DMS 273 (cell line): ENCODE results near the gene ATP11C.
A peak's percentile ranks its signal among the peaks of the same experiment; 100 is the strongest.

Experiments used
- DNase-seq: peaks from one replicate; lab custom pipeline; 2025; ENCODE audit not compliant: unreplicated experiment; lab: John Stamatoyannopoulos, UW

Gene ATP11C

GRCh38 chrX:139815771-139816170 lies 117.1 kb downstream of the ATP11C start:
- DNase-seq: no peak

DNA sequence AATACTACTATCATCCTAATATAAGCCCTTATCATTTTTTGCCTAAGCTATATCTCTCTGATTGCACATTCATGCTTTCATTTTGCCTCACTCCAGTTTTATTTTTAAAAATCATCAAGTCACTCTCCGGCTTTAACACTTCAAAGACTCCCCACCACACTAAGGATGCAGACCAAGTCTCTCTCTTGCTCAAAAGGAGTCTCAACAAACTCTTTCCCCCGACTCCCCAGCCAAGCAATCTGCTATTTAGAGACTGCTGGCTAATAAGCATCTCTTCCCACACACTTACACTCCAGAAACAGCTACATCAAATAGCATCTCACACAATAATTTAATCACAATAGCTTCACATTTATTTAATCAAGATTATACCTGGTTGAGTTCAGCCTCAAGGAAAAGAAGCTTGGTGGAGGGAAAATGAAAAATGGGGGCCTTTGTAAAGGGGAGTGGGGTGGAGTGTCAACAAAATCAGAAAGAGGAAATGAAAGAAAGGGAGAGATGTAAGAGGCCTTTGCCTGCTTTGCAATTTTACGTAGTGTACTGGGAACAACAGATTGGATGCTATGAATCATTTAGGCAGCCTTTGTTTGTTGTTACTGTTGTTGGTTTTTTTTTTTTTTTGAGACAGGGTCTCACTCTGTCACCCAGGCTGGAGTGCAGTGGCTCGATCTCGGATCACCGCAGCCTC lies 120.8 kb downstream of the ATP11C start:
- no peak for DNase-seq

- no peak for DNase-seq
Observed at GRCh38 chrX:139804482-139804881, 128.4 kb downstream of the ATP11C start.

DNA sequence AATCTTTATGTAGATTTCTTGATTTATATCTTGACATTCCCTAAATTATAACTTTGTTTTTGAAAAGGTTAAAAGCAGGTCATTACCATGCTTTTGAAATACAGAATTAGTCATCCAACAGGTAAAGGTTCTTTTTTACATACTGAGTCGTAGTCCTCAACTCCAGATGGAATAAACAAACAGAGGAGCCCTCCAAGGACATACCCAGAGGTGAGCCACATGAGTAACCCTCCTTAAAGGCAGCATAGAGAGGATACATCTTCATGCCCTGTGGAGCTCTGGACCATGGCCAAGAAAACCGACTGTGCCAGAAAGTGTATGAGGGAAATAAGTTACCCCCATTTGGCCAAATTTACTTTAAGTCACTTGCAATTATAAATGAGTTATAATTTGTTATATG lies 129.6 kb downstream of the ATP11C start:
- peak; percentile 7 for DNase-seq

DNA sequence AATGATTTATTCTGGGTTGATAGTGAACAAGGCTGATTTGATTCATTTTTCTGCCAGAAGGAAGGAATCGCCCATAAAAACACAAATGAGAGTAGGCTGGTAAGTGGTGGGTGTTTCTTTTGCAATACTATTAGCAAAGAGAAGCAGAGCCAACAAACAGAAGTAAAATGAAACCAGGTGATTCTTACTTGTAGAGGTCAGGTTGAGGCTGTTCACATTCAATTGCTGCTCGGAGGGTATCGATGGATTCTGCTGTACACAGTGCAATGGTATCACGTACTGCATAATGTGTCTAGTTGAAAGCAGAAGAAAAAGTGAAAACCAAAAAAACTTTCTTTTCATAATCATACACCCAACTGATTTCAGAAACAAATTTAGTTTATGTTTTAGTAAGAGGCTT lies 130.8 kb downstream of the ATP11C start:
- no peak for DNase-seq

DNA sequence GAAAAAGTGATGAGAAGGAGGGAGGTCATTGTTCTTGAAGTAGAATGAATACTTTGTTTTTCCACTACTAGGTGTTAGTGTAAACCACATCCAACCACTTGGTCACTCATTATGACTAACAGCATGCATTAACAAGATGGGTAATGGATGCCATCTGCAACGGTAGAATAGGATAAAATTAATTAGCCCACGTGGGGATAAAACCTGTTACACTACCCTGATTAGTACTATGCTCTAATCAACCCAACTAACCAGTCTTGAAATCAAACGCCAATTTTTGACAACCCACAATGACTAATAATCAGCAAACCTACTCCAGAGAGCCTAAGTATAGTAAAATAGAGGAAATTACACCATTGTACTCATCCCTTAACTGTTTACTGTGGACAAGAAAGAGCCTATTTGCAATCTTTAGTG lies 131.4 kb downstream of the ATP11C start:
- no peak for DNase-seq

DNA sequence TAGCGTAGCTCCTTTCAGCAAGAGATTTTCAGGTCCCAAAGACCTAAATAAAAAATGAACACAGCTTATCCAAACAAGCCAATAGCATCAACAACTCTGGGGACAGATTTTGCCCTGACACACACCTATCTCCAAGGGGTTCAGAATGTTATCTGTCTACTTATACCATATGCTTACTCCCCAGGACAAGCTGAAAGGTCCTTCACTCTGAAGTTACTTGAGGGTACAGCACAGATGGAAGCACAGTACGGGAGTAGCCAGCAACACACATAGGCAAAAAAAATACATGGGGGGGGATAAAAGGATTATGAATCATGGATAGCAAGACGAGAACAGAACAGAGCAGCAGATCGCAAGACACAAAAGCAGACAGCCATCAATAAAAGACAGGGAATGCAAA lies 134.2 kb downstream of the ATP11C start:
- DNase-seq: no peak

DNA sequence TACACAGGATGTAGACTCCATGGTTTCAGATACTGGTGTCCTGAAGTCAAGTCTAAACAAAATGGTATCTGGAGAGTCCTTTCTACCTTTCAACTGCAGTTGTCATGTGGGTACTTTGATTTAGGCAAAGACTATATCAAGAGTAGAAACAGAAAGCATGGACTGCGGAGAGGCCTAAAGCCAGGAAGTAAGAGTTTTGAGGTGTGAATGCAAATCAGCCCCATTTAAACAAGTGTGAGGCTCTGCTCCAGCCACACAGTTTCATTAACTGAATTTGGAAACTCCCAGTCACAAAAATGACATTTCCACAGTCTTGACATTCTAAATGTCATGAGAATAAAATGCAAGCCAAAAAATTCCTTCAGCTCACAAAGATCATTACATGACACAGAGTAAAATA lies 137.7 kb downstream of the ATP11C start:
- DNase-seq: no peak

- DNase-seq: no peak
Observed at GRCh38 chrX:139787601-139788000, 145.3 kb downstream of the ATP11C start.

- DNase-seq: no peak
Observed at GRCh38 chrX:139784807-139785206, 148.0 kb downstream of the ATP11C start.

- no peak for DNase-seq
Observed at GRCh38 chrX:139783959-139784358, 148.9 kb downstream of the ATP11C start.

DNA sequence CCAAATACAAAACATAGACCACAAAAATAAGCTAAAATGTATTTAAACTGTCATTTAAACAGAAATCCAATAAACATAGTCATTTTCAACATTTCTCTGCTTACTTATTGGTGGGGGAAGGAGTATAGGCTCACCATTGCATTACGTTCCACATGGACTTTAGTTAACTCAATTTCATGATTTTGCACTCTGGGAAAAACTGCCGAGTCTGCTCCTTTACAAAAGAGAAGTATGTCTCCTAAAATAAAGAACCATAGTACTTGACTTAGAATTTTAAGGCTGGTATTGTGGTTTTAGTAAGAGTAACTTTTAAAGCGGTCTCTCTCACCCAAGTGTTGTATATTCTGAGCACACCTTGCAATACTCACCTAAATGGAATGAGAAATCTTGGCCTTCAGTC lies 149.8 kb downstream of the ATP11C start:
- DNase-seq: no peak

DNA sequence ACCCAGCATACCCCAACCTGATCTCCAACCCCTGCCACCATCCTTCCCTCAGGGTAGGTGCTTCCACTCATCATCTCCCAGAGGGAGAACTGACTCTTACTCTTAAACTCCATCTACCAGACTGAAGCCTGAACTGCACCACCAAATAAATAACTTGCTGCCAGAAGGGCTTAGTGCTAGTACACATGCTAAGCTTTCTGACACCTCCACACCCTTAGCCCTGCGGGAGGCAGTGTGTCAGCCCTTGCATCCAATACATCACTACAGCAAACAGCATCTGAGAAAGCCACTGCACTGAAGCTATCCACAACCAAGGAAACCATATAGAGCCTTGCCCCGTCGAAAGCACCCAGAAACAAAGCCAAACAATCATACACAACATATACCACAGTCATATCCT lies 156.3 kb downstream of the ATP11C start:
- no peak for DNase-seq

GRCh38 chrX:139770366-139770765 lies 162.5 kb downstream of the ATP11C start:
- DNase-seq: no peak

DNA sequence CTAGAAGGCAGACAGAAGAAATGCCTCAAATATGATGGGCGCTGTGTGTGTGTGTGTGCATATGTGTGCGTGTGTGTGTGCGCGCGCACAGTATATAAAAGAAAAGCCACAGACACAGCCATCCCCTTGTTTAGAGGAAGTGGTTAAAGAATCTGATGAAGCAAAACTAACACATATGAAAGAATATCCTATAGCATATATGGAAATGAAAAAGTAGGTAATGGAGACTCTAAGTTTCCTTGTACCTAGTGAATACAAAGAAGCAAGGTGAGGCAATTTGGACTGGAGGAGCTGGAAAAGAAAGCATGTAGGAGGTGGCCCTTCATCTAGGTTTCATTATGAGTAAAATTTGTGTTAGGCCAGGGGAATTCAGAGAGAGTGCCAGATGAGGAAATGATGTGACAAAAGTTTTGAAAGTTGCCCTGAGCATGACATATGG lies 166.3 kb downstream of the ATP11C start:
- DNase-seq: no peak

- DNase-seq: no peak
Observed at GRCh38 chrX:139762400-139763183, 170.3 kb downstream of the ATP11C start.

DNA sequence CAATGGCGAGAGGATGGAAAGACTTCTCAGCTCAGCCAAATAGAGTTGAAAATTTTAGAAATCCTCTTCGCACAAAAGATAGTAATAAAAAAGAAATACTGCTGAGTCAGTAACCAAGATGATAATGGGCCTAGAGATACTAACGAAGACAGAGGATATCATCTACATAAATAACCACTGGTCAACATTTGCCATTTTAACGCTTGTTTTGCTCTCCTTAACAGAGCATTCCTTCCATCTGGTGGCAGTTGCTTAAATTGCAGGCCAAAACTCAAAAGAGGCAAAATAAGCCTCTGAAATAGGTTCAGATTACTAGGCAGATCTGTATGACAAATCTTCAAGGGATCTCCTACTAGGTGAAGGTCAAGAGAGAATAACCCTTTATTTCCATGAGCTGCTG lies 173.2 kb downstream of the ATP11C start:
- peak; percentile 52 for DNase-seq

GRCh38 chrX:139758809-139759208 lies 174.0 kb downstream of the ATP11C start:
- no peak for DNase-seq

DNA sequence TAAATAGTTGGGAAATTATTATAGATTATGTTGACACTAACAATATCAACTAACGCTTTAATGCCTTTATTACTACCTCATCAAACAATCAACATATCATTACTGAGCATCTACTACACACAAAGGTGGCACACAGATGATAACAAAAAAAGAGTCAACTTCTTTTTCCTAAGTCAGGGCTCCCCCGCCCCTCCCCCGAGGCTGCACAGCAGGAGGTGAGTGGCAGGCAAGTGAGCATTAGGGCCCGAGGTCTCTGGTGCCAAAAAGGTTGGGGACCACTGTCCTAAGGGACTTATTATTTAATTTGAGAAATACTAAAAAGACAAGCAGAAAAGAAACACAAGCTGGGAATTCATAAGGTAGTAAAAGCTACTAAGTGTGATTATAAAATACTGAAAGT lies 174.6 kb downstream of the ATP11C start:
- DNase-seq: no peak

GRCh38 chrX:139751053-139751452 lies 181.8 kb downstream of the ATP11C start:
- no peak for DNase-seq

GRCh38 chrX:139750390-139750789 lies 182.5 kb downstream of the ATP11C start:
- DNase-seq: no peak

- DNase-seq: no peak
Observed at GRCh38 chrX:139739138-139739537, 193.7 kb downstream of the ATP11C start.

DNA sequence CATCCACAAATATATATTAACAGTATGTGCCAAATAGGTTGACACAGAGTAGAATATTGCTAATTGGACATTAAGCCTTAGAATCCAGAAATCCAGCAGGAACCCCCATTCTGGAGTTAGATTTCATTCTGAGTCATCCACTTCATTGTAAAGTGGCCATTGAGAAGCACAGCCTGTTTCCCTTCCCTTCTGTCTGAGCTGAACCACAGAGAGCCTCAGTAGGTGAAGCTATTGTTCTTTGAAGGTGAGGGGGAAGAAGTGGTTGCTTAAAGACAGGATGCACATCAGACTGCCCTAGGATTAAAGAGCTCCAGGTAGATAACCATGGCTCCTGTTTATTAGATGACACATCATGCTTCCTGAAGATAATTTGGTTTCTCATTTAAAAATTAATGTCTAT lies 194.3 kb downstream of the ATP11C start:
- DNase-seq: no peak
